Muscle layer of duodenum (tissue), 2 donors: ENCODE results near the gene KCNF1.

Experiments
- H3K27ac ChIP-seq: one replicate; pipeline ENCODE4 v1.7.0; 2013; ENCODE audit warnings: mild to moderate bottlenecking, low read length
- H3K27me3 ChIP-seq: one replicate; pipeline ENCODE4 v1.7.0; 2013; ENCODE audit warnings: low read depth, mild to moderate bottlenecking, control low read depth, low read length
- H3K36me3 ChIP-seq, 2 donors: one replicate each; pipeline ENCODE4 v1.7.0; 2013; ENCODE audit warnings: low read length in 2 of 2, control low read depth in 1 of 2, mild to moderate bottlenecking in 1 of 2; ENCODE audit not compliant: insufficient read depth in 2 of 2, control insufficient read depth in 1 of 2
- H3K4me1 ChIP-seq, 2 donors: one replicate each; pipeline ENCODE4 v1.7.0; 2013; ENCODE audit warnings: low read length in 2 of 2, mild to moderate bottlenecking in 2 of 2, control low read depth in 1 of 2, moderate library complexity in 1 of 2; ENCODE audit not compliant: insufficient read depth in 2 of 2, control insufficient read depth in 1 of 2
- H3K4me3 ChIP-seq, 2 donors: one replicate each; pipeline ENCODE4 v1.7.0; 2013; ENCODE audit warnings: low read length in 2 of 2, low read depth in 1 of 2, mild to moderate bottlenecking in 1 of 2
- H3K9me3 ChIP-seq, 2 donors: one replicate each; pipeline ENCODE4 v1.7.0; 2013; ENCODE audit warnings: low read length in 2 of 2, control low read depth in 1 of 2, mild to moderate bottlenecking in 1 of 2; ENCODE audit not compliant: control insufficient read depth in 1 of 2
- donor health status: healthy.

KCNF1 gene

GRCh38 chr2:10894264-10894935, 17.3 kb upstream of the KCNF1 start:
- Histone ChIP-seq H3K4me1 (no peaks in the 10 kb centered on the region), H3K4me3 (no peak overlapping the region), H3K9me3 (no peaks in the 10 kb centered on the region), H3K36me3 (no peaks in the 10 kb centered on the region), H3K27me3 (no peaks in the 10 kb centered on the region), H3K27ac (no peak overlapping the region)

DNA sequence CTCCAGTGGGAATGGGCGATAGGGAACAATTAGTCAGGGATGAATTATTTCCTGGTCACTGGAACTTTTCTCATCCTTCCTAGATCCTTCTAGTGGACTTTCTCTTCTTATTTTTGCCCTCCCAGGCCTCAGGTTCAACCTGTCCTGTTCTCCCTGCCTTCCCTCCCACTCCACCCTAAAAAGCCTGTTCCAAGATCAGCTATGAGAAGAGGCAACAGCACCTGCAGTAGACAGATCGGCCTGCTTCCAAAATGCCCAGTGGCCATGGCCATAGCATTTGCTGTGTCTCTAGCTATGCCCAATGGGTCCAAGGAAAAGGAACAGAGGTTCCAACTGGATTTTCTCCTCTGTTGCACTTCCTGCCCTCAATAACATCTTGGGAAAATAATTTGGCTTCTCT, 16.5 kb upstream of the KCNF1 start:
- Histone ChIP-seq H3K4me3 (no peak overlapping the region), H3K36me3 (no peaks in the 10 kb centered on the region), H3K27me3 (no peaks in the 10 kb centered on the region), H3K27ac (no peak overlapping the region), H3K4me1 (no peaks in the 10 kb centered on the region), H3K9me3 (no peaks in the 10 kb centered on the region)

- Histone ChIP-seq H3K27me3 (no peaks in the 10 kb centered on the region), H3K4me1 (no peaks in the 10 kb centered on the region), H3K27ac (no peak overlapping the region), H3K4me3 (no peak overlapping the region), H3K9me3 (no peaks in the 10 kb centered on the region), H3K36me3 (no peaks in the 10 kb centered on the region)
Observed at GRCh38 chr2:10897956-10898355, 13.8 kb upstream of the KCNF1 start.

GRCh38 chr2:10900216-10901109, 11.3 kb upstream of the KCNF1 start:
- Histone ChIP-seq H3K4me1 (no peaks in the 10 kb centered on the region), H3K9me3 (peaks cover 0 to 6% of the 10 kb centered on the region in 2 donors), H3K4me3 (no peak overlapping the region), H3K27me3 (no peaks in the 10 kb centered on the region), H3K27ac (no peak overlapping the region), H3K36me3 (no peaks in the 10 kb centered on the region)

- Histone ChIP-seq H3K27ac (no peak overlapping the region), H3K9me3 (peaks cover 0 to 6% of the 10 kb centered on the region in 2 donors), H3K36me3 (no peaks in the 10 kb centered on the region), H3K27me3 (no peaks in the 10 kb centered on the region), H3K4me3 (no peak overlapping the region), H3K4me1 (no peaks in the 10 kb centered on the region)
Observed at GRCh38 chr2:10901160-10901939, 10.4 kb upstream of the KCNF1 start.

GRCh38 chr2:10903861-10904210, 7.9 kb upstream of the KCNF1 start:
- no peaks in the 10 kb centered on the region for H3K27me3 ChIP-seq
- peaks cover 0 to 6% of the 10 kb centered on the region in 2 donors for H3K9me3 ChIP-seq
- H3K4me3 ChIP-seq: no peak overlapping the region
- no peaks in the 10 kb centered on the region for H3K4me1 ChIP-seq
- no peak overlapping the region for H3K27ac ChIP-seq
- no peaks in the 10 kb centered on the region for H3K36me3 ChIP-seq

GRCh38 chr2:10904455-10904854, 7.3 kb upstream of the KCNF1 start:
- no peaks in the 10 kb centered on the region for H3K36me3 ChIP-seq
- no peaks in the 10 kb centered on the region for H3K27me3 ChIP-seq
- no peaks in the 10 kb centered on the region for H3K4me1 ChIP-seq
- peaks cover 0 to 6% of the 10 kb centered on the region in 2 donors for H3K9me3 ChIP-seq
- H3K27ac ChIP-seq: no peak overlapping the region
- no peak overlapping the region for H3K4me3 ChIP-seq

DNA sequence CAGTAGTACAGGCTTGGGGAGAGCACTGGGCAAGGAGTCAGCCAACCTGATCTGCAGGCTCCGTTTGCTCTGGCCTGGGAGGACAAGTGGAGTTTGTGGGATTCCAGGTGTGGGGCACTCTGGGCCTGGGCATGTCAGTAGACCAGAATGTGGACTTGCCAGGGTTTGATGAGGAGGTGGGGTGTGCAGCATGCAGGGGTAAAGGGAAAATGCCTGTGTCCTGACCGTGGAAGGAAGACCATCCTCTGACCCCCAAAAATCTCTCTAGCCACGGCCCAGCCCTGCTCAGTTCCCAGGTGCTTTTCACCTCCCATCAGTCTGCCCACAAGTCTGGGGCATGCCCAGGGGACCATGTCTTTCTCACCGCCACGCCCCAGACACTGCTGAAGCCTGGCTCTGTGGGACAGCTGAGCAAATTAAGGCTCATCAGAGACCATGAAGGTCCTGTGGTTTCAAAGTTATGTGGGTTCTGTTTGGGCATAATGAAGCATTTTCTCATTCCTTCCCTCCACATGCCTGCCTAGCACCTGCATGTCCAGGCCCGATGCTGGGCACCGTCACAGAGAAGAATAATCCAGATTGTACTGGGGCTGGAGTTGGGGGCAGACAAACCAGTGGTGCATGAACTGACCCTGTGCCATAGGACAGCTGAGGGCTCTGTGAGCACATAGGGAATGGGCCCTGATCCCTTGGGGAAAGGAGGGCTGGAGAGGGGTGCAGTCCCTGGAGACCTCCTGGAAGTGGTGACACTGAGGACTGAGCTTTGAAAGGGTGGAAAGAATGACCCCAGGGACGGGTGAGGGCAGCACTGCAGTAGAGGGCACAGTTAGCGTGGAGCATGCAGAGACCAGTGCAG, 6.5 kb upstream of the KCNF1 start:
- Histone ChIP-seq H3K27ac (no peak overlapping the region), H3K9me3 (peaks cover 0 to 6% of the 10 kb centered on the region in 2 donors), H3K36me3 (no peaks in the 10 kb centered on the region), H3K4me1 (no peaks in the 10 kb centered on the region), H3K4me3 (no peak overlapping the region), H3K27me3 (no peaks in the 10 kb centered on the region)

DNA sequence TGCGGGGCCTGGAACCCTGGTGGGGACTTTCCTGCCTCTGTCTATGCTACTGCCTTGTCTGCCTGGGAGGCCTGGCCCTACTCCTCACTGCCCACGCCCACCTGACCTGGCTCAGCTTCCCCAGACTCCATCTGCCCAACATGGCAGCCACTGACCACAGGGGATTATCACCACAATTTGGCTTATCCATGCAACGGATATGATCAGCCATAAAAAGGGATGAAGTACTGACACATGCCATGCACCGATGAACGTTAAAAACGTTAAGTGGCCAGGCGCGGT, 5.9 kb upstream of the KCNF1 start:
- H3K27me3 ChIP-seq: no peaks in the 10 kb centered on the region
- no peaks in the 10 kb centered on the region for H3K4me1 ChIP-seq
- no peaks in the 10 kb centered on the region for H3K36me3 ChIP-seq
- no peak overlapping the region for H3K27ac ChIP-seq
- H3K9me3 ChIP-seq: peaks cover 0 to 6% of the 10 kb centered on the region in 2 donors
- no peak overlapping the region for H3K4me3 ChIP-seq

GRCh38 chr2:10906926-10907625, 4.7 kb upstream of the KCNF1 start:
- no peak overlapping the region for H3K27ac ChIP-seq
- peaks cover 9% of the 10 kb centered on the region for H3K27me3 ChIP-seq
- no peaks in the 10 kb centered on the region for H3K36me3 ChIP-seq
- H3K4me1 ChIP-seq: peaks cover 0 to 6% of the 10 kb centered on the region in 2 donors
- H3K9me3 ChIP-seq: peaks cover 0 to 6% of the 10 kb centered on the region in 2 donors
- no peak overlapping the region for H3K4me3 ChIP-seq
